HFF-Myc (cell line): Measurements from ENCODE around the gene PAX1.

ENCODE experiments used
- DNase-seq: peaks from one replicate; pipeline ENCODE4 v3.0.0-alpha.2; 2011; ENCODE audit warnings: low read depth; ENCODE audit errors: extremely low read depth
- H3K4me3 ChIP-seq: replicated peaks from 2 replicates; pipeline ENCODE4 v1.5.1; 2011; ENCODE audit warnings: low read depth, mild to moderate bottlenecking, control low read depth, low read length
- TF ChIP-seq, protein P1 (sequence below): IDR thresholded peaks from 2 replicates; pipeline ENCODE4 v1.5.1; 2012; ENCODE audit warnings: mild to moderate bottlenecking, low read depth, low read length, control low read depth; ENCODE audit errors: missing control alignments

The PAX1 gene

DNA sequence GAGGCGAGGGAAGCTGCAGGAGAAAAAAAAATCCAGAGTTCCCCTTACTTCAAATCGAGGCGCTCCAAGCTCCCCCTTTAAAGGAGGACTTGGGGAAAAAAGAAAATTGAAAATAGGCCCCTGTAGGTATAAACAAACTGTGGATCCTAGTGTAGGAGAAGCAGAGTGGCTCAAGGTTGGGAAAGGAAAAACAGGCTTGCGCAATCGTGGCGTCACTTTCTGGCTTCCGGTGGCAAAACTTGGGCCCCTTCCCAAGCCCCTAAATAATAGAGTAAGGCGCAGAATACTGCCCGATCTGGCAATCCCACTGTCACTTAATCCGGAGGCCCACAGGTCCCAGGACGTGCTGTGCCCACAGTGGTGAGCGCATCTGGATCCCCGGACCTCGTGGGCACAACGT lies 8.0 kb downstream of the PAX1 start:
- no peak for DNase-seq
- H3K4me3 ChIP-seq, result no peak overlapping the region
- TF ChIP-seq, protein P1, sequence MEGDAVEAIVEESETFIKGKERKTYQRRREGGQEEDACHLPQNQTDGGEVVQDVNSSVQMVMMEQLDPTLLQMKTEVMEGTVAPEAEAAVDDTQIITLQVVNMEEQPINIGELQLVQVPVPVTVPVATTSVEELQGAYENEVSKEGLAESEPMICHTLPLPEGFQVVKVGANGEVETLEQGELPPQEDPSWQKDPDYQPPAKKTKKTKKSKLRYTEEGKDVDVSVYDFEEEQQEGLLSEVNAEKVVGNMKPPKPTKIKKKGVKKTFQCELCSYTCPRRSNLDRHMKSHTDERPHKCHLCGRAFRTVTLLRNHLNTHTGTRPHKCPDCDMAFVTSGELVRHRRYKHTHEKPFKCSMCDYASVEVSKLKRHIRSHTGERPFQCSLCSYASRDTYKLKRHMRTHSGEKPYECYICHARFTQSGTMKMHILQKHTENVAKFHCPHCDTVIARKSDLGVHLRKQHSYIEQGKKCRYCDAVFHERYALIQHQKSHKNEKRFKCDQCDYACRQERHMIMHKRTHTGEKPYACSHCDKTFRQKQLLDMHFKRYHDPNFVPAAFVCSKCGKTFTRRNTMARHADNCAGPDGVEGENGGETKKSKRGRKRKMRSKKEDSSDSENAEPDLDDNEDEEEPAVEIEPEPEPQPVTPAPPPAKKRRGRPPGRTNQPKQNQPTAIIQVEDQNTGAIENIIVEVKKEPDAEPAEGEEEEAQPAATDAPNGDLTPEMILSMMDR, result no peak

DNA sequence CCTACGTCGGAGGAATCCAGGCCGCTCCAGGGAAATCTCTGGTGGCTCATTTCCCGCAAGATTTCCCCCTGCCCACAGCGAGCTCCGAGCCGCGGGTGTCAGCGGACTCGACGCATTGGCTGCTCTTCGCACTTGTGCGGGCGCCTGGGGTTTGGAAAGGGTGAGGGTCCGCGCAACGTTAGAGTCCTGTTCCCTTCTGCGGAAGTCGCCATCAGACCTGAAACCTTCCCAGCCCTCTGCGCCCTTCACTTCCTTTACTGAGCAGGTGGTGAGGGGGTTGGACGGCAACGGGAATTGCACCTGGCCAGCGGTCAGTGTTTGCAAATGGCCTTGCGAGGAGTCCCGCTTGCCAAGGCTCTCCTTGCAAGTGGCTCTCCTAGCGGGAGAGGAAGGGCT lies 8.4 kb downstream of the PAX1 start:
- no peak for DNase-seq
- no peak overlapping the region for H3K4me3 ChIP-seq
- TF ChIP-seq, protein P1, result no peak

DNA sequence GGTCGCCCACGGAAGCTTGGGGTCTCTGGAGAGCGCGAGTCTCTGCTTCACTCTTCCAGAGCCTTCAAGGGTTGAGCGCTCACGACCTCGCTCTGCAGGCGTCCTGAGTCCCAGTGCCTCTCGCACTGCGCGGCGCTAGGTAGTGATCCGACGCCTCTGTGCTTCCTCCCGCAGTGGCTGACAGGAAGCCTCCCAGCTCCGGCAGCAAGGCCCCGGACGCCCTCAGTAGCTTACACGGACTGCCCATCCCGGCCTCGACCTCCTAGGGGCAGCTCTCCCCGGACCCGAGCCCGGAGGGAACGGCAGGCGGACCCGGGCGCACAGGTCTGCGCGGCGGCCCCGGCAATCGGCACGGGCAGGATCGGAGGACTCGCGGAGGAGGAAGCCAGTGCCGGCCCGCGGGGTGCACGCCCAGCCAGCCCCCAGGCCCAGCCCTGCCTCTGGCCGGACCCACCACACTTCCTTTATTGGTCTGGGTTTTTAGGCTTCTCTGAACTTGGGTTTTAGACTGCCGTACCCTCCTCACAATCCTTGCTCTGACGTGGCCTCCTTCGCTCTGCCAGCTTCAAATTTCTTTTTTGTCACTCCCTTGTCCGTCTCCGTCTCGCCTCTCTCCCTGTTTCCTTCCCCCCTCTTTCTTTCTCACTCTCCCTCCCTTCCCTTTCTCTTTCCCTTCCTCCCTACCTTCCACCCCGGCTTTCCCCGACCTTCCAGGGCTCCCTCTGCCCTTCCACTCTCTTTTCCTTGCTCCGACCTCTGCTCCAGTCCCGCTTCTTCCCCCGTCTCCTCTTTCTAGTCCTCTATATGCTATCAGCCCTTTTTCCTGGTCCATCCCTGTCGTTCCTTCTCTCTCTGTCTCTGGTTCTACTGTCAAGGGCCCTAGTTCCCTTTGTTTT lies 9.1 kb downstream of the PAX1 start:
- no peak for DNase-seq
- H3K4me3 ChIP-seq, result no peak overlapping the region
- TF ChIP-seq, protein P1, result no peak

DNA sequence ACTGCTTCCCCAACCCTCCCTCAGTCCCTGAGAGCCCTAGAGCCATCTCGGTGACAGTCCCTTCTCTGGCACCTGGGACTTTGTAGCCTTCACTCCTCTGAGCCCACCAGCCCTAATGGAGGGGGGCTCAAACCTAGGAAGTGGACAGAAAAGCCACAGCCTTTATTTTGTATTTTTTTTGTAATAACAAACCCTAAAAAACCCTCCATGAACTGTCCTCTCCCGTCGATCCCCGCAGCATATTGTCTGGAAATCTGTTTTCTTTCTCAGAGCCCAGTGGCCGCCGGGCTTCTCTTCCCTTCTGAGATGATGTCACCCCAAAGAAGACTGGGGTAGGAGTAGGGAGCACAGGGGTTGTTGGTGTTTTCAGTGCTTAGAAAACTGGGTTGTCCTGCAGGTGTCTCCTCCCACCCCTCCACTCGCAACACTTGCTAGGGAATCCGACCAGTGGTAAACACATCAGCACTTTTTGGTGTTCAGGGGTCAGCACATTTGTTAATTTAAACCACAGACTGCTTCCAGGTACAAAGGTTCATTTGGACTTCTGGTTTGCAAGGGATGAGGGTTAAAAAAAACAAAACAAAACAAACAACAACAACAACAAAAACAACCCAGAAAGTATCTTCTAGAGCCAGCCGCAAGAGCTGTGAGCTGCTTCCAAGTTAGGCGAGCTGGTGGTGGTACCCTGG lies 9.9 kb downstream of the PAX1 start:
- TF ChIP-seq, protein P1, result no peak
- H3K4me3 ChIP-seq, result no peak overlapping the region
- no peak for DNase-seq

DNA sequence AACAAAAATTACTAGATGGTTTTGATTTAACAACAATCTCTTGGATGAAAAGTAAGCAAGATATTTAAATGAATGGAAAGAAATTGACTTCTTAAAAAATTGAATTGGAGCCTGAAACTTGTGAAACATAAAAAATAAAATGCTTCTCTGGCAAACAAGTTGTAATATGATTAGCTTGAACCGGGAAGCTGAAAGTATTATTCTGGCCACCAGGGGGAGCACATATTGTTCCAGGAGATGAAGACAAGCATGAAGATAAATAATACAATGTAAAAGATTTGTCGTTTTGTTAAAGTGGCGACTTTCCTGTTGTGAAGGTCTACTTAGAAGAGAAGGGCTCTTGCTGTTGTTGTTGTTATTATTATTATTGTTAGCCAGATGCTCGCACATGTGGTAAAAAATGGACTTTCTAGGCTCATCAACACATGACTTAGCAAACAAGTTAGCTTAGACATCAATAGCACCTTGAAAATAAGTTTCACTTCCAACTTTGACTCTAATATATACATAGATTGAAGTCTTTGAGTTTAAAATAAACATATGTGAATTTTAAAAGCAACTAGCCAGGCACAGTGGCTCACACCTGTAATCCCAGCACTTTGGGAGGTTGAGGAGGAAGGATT lies 14.2 kb downstream of the PAX1 start:
- peak; percentile 22 for DNase-seq
- H3K4me3 ChIP-seq, result no peak overlapping the region
- TF ChIP-seq, protein P1, result peak; percentile 61

DNA sequence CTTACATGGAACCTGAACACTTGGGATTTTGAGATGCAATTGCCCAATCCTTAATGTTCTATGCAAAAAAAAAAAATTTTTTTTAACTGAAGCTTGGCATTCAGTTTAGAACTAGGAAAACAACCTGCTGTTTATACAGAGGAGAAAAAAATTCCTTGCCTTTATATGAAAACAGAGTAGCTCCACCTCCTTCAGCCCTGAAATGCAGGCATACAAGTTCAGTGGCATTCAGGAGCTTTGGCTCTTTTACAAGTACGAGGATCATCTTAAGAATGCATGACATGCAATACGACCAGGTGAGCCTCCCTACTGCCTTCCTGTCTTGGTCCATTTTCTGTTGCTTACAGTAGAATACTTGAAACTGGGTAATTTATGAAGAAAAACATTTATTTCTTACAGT lies 20.4 kb downstream of the PAX1 start:
- TF ChIP-seq, protein P1, result no peak
- no peak overlapping the region for H3K4me3 ChIP-seq
- DNase-seq, result no peak
